Left lung (tissue), 10 donors: ENCODE results near the gene KLF2. TPM values are rescaled to one million over a fixed set of nuclear protein-coding genes. Genes with fewer than 3 reads are reported as not detected.
A peak's percentile ranks its signal among the peaks of the same experiment; 100 is the strongest.
"Not testable (repeated sequence)": the region's sequence is repeated elsewhere in the genome, so short reads cannot be mapped to it uniquely, and the experiment has no call there.

Experiments used
- ATAC-seq: fragments of 200-7000 bp; cut with Tn5 transposase; one replicate; pipeline ENCODE4 v1.9.1; 2020; ENCODE audit warnings: moderate library complexity
- DNase-seq, 4 donors: peaks; one replicate each; pipeline ENCODE4 v3.0.0-alpha.2; 2013 to 2020
- H3K27ac ChIP-seq, 2 donors: fragments of 200-600 bp; sonication (generic) in 1 of 2; one replicate each; pipeline versions ENCODE4 v1.5.0 to v1.8.0; 2020 to 2021
- H3K27me3 ChIP-seq, 2 donors: fragments of 200-600 bp; sonication (generic) in 1 of 2; one replicate each; pipeline versions ENCODE4 v1.5.0 to v1.8.0; 2020 to 2021
- H3K36me3 ChIP-seq, 2 donors: fragments of 200-600 bp; sonication (generic) in 1 of 2; one replicate each; pipeline versions ENCODE4 v1.5.0 to v1.8.0; 2020 to 2021
- H3K4me1 ChIP-seq, 2 donors: fragments of 200-600 bp; one replicate each; pipeline ENCODE4 v1.8.0; 2021
- H3K4me3 ChIP-seq, 2 donors: fragments of 200-600 bp; sonication (generic) in 1 of 2; one replicate each; pipeline versions ENCODE4 v1.5.0 to v1.8.0; 2020 to 2021; ENCODE audit warnings: mild to moderate bottlenecking in 1 of 2
- H3K9me3 ChIP-seq, 2 donors: fragments of 200-600 bp; sonication (generic) in 1 of 2; one replicate each; pipeline versions ENCODE4 v1.5.0 to v1.8.0; 2020 to 2021
- CTCF ChIP-seq, 2 donors: fragments of 200-600 bp; sonication (generic) in 1 of 2; IDR thresholded peaks; one replicate each; pipeline versions ENCODE4 v1.5.0 to v1.8.0; 2021; ENCODE audit warnings: antibody characterized with exemption in 2 of 2
- intact Hi-C, 2 donors: fragments of 100-400 bp; cut with DNase I; formaldehyde crosslinking; loops; one replicate each; pipeline versions ENCODE4 v1.11.2 to v1.14.2; 2022
- polyA plus RNA-seq, 6 donors: library from polyadenylated mRNA; unstranded; fragments of 120-200 nt; gene quantifications; one replicate each; pipeline ENCODE4 v1.2.1, GENCODE V29; 2013; ENCODE audit not compliant: insufficient read length in 6 of 6
- total RNA-seq, 2 donors: library from RNA; stranded (reverse); fragmentation: NEBNext Ultra II Directional; extraction: Animal tissue kit (Norgen Biotek cat#: 25700); gene quantifications; one replicate each; pipeline ENCODE4 v1.2.1, GENCODE V29; 2021
- donor health status: DM: no; HTN: yes; CAD: no.
- donor health status: DM: no; HTN: no; CAD: no.

The KLF2 gene
- total and polyA plus RNA-seq, 8 donors: 12.9 to 75.9 (median 37.6) TPM

GRCh38 chr19:16284505-16284904, 40.1 kb upstream of the KLF2 start:
- peaks cover 25 to 72% of the 10 kb centered on the region in 2 donors for H3K4me1 ChIP-seq
- no peak for ATAC-seq
- intact Hi-C loops: no loop called here
- peak overlapping the region; percentile 88 to 96 for H3K27ac ChIP-seq
- H3K9me3 ChIP-seq: no peaks in the 10 kb centered on the region
- no peaks in the 10 kb centered on the region for H3K36me3 ChIP-seq
- no peak for DNase-seq
- H3K4me3 ChIP-seq: no peak overlapping the region
- TF ChIP-seq CTCF (IDR thresholded peaks at IDR 0.05): no peak
- H3K27me3 ChIP-seq: no peaks in the 10 kb centered on the region

GRCh38 chr19:16285079-16285478, 39.5 kb upstream of the KLF2 start:
- H3K36me3 ChIP-seq, H3K4me3 ChIP-seq, ATAC-seq, intact Hi-C loops, H3K27me3 ChIP-seq, H3K9me3 ChIP-seq, DNase-seq: not testable (repeated sequence)
- peaks cover 25 to 66% of the 10 kb centered on the region in 2 donors for H3K4me1 ChIP-seq
- H3K27ac ChIP-seq: peak overlapping the region; percentile 88 to 96

- Histone ChIP-seq H3K27ac (peak overlapping the region; percentile 56 to 96), H3K4me3 (no peak overlapping the region), H3K9me3 (no peaks in the 10 kb centered on the region), H3K36me3 (no peaks in the 10 kb centered on the region), H3K27me3 (no peaks in the 10 kb centered on the region), H3K4me1 (peaks cover 25 to 60% of the 10 kb centered on the region in 2 donors)
- TF ChIP-seq CTCF (IDR thresholded peaks at IDR 0.05): no peak
- DNase-seq (no peak), ATAC-seq (peak; percentile 13)
- intact Hi-C loops: no loop called here
Observed at GRCh38 chr19:16285769-16286498, 38.7 kb upstream of the KLF2 start.

- TF ChIP-seq CTCF (IDR thresholded peaks at IDR 0.05): no peak
- no peak overlapping the region for H3K27ac ChIP-seq
- H3K4me1 ChIP-seq: peaks cover 17 to 47% of the 10 kb centered on the region in 2 donors
- ATAC-seq: no peak
- H3K27me3 ChIP-seq: no peaks in the 10 kb centered on the region
- H3K4me3 ChIP-seq: no peak overlapping the region
- intact Hi-C loops: no loop called here
- no peaks in the 10 kb centered on the region for H3K36me3 ChIP-seq
- no peak for DNase-seq
- no peaks in the 10 kb centered on the region for H3K9me3 ChIP-seq
Observed at GRCh38 chr19:16288544-16288943, 36.1 kb upstream of the KLF2 start.

GRCh38 chr19:16289594-16289993, 35.0 kb upstream of the KLF2 start:
- ATAC-seq (no peak), DNase-seq (no peak)
- TF ChIP-seq CTCF (IDR thresholded peaks at IDR 0.05): no peak
- H3K9me3 ChIP-seq: no peaks in the 10 kb centered on the region
- H3K27me3 ChIP-seq: no peaks in the 10 kb centered on the region
- H3K4me1 ChIP-seq: peaks cover 10 to 45% of the 10 kb centered on the region in 2 donors
- intact Hi-C loops: no loop called here
- no peak overlapping the region for H3K27ac ChIP-seq
- no peaks in the 10 kb centered on the region for H3K36me3 ChIP-seq
- no peak overlapping the region for H3K4me3 ChIP-seq

- intact Hi-C loops: no loop called here
- Histone ChIP-seq H3K4me1 (peaks cover 8 to 34% of the 10 kb centered on the region in 2 donors), H3K4me3 (no peak overlapping the region), H3K36me3 (no peaks in the 10 kb centered on the region), H3K27me3 (no peaks in the 10 kb centered on the region), H3K27ac (no peak overlapping the region), H3K9me3 (no peaks in the 10 kb centered on the region)
- ATAC-seq (no peak), DNase-seq (no peak)
- TF ChIP-seq CTCF (IDR thresholded peaks at IDR 0.05): no peak
Observed at GRCh38 chr19:16290692-16291091, 33.9 kb upstream of the KLF2 start.
